ENCODE results near the gene PTK6.

PTK6 gene

GRCh38 chr20:63556873-63557478 is 19.8 kb upstream of the PTK6 start:
- DNase-seq = no peak

- DNase-seq = no peak
Measured at GRCh38 chr20:63555661-63556381, 18.6 kb upstream of the PTK6 start.

GRCh38 chr20:63554361-63555278 is 17.4 kb upstream of the PTK6 start:
- DNase-seq = no peak

GRCh38 chr20:63553933-63554290 is 16.7 kb upstream of the PTK6 start, which contains the start of gene FNDC11:
Gene FNDC11, plus strand, starts transcription at chr20:63554159. Its CDS starts 1,505 bp downstream, at chr20:63555664.
- DNase-seq = peak; percentile 52

GRCh38 chr20:63553251-63553932 is 16.2 kb upstream of the PTK6 start:
- DNase-seq = peak; percentile 97

DNA sequence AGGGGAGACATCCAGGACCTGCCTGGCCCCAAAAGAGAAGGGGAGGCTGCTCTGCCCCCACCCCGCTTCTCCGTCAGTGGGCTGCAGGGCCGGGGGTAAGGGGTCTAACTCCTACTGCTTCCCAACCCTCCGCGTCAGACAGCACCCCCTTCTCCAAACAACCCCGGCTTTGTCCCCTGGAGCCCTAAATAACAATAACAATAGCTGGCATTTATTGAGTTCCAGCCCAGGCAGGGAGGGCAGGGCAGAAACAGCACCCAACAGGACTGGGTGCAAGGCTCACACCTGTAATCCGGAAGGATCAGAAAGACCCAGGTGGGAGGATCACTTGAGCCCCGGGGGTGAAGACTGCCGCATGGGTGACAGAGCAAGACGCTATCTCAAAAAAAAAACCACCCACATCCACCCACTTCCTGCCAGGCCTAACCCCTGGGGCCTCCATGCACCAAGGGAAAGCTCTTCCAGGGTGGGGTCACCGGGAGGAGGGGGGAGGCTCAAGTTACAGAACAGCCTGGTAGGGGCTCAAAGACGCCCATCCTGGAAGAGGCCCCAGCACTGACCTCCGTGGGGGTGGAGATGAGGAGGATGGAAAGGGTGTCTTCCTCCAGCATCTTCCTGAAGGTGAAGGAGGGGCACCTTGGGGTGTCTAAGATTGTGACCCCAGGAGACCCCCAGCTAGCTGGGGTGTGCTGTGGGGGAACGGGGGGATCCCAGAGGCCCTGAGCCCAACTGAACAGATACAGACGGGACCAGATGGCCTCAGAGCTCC is 15.5 kb upstream of the PTK6 start:
- peak; percentile 48 for DNase-seq

DNA sequence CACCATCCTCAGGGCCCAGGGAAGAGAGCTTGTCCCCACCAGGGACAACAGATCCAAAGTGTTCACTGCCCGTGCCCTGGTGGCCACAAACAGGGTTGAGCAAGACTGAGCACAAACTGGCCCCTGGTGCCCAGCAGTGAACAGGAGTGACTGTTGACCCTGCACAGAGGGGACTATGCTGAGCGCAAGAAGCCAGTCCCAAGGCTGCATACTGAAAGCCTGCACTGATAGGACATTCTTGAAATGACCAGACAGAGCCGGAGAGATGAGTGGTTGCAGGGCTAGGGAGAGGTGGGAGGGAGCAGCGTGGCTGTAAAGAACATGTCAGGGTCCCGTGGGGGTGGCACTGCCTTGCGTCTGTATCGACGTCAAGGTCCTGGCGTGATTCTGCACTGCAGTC is 13.9 kb upstream of the PTK6 start:
- DNase-seq = no peak

- no peak for DNase-seq
Measured at GRCh38 chr20:63549679-63550282, 12.6 kb upstream of the PTK6 start.

GRCh38 chr20:63549019-63549418 is 11.8 kb upstream of the PTK6 start:
- no peak for DNase-seq

DNA sequence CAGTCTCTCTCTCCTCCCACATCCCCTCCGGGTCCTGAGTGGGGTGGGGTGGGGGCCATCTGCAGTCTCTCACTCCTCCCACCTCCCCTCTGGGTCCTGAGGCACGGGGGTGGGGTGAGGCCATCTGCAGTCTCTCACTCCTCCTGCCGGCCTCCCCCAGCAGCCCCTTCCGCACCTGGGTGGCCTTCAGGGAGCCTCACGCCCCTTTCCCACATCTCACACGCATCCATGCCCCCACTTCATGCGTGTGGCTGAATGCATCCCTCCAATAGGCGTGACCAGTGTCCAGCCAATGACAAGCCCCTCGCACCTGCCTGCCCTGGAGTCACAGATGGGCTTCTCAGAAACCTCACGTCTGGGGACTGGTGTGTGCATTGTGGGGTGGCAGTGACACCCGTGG is 11.4 kb upstream of the PTK6 start:
- DNase-seq = no peak

DNA sequence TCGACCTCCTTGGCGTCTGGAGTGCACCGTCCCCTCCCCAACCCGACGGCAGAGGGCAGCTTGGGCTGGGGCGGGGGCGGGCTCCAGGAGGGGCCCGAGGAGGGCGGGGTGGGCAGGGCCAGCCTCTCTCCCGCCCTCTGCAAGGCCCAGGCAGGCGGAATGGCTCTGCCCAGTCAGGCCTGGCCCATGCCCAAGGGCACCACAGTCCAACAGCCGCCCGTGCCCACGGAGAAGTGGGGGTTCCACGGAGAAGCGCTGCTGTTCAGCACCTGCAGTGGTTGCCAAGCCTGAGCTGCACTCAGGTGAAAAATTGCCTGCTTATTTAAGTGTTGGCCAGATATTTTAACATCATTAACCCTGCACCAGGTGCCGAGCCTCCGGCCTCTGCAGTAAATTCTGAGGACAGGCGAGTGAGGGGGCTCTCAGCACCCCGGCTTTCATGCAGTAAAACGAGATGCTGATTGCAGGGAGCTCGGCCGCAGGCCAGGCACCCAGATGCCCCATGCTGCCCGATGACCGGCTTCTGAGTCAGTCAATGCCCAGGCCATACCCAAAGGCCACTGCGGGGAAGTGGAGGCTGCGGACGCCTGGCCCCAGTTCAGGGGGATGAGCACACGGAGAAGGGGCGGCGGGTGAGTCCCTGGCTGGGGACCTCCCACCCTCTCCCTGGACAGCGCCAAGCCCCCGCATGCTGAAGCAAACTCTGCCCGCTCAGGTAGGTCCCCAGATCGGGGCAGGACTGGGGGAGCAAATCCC is 10.7 kb upstream of the PTK6 start, which contains the start of gene SRMS:
SRMS (minus strand) TSS at position 25 of the 756 bp plus-strand sequence. CDS start 286 bp downstream, outside the sequence.
- no peak for DNase-seq

GRCh38 chr20:63546956-63547724 is 10.0 kb upstream of the PTK6 start:
- no peak for DNase-seq

DNA sequence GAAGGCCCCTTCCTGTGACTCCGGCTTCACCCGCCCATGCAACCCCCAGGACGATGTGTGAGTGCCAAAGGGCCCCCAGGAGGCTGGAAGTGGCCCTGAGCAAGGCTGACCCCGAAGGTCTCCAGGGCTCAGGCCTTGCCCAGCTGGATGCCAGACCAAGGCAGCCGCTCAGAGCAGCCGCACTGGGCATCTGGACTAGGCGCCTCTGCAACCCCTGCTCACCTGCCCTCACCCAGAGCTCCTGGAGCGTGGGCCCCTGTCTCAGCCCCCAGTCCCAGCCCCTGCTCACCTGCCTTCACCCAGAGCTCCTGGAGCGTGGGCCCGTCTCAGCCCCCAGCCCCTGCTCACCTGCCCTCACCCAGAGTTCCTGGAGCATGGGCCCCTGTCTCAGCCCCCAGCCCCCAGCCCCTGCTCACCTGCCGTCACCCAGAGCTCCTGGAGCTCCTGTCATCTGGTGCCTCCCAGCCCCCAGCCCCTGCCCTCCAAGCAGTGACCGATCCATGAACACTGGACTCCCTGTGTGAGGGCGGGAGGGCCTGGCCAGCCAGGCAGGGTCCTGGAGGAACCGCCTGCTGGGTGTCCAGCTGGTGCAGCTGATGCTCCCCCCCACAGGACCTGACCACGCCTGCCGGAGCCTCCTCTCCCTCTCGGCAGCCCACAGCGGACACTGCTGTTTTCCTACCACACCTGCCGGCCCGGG is 9.2 kb upstream of the PTK6 start:
- DNase-seq = no peak

- no peak for DNase-seq
Measured at GRCh38 chr20:63545814-63546213, 8.6 kb upstream of the PTK6 start.

- DNase-seq = no peak
Measured at GRCh38 chr20:63544958-63545516, 7.9 kb upstream of the PTK6 start.

DNA sequence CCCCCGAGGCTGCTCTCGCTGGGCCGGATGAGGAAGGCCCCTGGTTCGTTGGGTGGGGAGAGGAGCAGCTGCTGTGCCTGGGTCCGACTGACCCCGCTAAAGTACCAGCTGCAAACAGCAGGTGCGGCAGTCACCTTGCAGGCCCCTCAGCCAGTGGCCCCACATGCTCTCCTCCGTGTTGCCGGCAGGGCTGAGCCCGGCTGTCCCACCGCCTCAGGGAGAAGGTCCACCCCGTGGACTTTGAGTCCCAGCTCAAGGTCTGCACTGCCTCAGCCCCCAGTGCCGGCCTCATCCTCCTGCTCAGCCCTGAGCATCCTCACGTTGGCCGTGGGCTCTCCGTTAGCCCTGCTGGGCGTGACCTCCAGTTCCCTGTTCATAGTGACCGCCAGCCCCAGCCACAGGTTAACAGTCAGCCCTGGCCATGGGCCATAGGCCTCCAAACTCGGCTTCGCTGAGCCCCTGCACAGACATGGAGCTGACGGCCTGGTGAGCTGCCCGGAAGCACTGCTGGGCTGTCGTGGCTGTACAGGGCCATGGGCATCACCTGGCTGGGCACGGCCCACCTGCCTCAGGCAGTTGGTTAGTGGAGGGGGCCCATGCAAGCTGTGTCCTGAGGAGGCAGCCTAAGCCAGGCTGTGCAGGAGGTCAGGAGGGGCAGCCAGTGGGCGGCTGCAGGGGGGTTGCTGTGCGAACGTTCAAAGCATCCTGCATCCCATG is 7.2 kb upstream of the PTK6 start:
- no peak for DNase-seq

DNA sequence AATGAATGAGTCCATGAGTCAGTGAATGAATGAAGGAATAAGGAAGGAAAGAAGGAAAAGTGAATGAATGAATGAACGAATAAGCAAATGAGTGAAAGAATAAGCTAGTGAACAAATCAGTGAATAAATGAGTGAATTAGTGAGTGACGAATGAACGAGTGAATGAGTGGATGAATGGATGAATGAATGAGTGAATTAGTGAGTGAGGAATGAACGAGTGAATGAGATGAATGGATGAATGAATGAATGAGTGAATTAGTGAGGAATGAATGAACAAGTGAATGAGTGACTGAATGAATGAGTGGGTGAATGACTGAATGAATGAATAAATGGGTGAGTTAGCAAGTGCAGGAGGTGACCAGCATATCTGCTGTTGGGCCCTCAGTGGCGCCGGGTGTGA is 6.6 kb upstream of the PTK6 start:
- no peak for DNase-seq

- no peak for DNase-seq
Measured at GRCh38 chr20:63543131-63543530, 6.0 kb upstream of the PTK6 start.
